H1 (cell line): Measurements from ENCODE around the gene CACNB2. TPM values are rescaled to one million over a fixed set of nuclear protein-coding genes. Genes with fewer than 3 reads are reported as not detected.
"Not testable (repeated sequence)": the region's sequence is repeated elsewhere in the genome, so short reads cannot be mapped to it uniquely, and the experiment has no call there.

Experiments used
- CTCF ChIA-PET: fragments of 300-600 bp; sonication (Branson Sonifier 250); formaldehyde crosslinking; loops from one replicate; lab custom pipeline; 2021; ENCODE audit not compliant: partially characterized antibody; lab: Charles Lee
- POLR2A ChIA-PET: fragments of 300-600 bp; sonication (Branson Sonifier 250); formaldehyde crosslinking; loops from one replicate; lab custom pipeline; 2021; ENCODE audit warnings: inconsistent platforms; ENCODE audit not compliant: partially characterized antibody; lab: Charles Lee
- DNase-seq, 2 experiments: peaks; one replicate each; pipeline versions ENCODE4 v3.0.0 to v3.0.0-alpha.2; 2010 to 2022; ENCODE audit warnings: low spot score in 2 of 2, low read depth in 1 of 2, mixed read lengths in 1 of 2
- FAIRE-seq: peaks from 2 replicates; lab custom pipeline; 2011; peaks lifted over from hg19 to GRCh38; lab: Jason Lieb, UNC
- H2AFZ ChIP-seq: 2 replicates; pipeline ENCODE4 v1.8.1; 2012; ENCODE audit warnings: low read length, inconsistent platforms
- H2AK5ac ChIP-seq: 2 replicates; pipeline ENCODE4 v1.6.1; 2013; ENCODE audit warnings: low read depth, low read length
- H2BK120ac ChIP-seq: replicated peaks from 2 replicates; pipeline ENCODE3; 2013; ENCODE audit warnings: low read depth, low read length, inconsistent platforms
- H2BK12ac ChIP-seq: 2 replicates; pipeline ENCODE4 v1.6.1; 2013; ENCODE audit warnings: low read depth, low read length
- H2BK15ac ChIP-seq: 2 replicates; pipeline ENCODE4 v1.6.1; 2013; ENCODE audit warnings: low read length
- H2BK20ac ChIP-seq: 2 replicates; pipeline ENCODE4 v1.6.1; 2013; ENCODE audit warnings: low read length
- H2BK5ac ChIP-seq: 2 replicates; pipeline ENCODE4 v1.6.1; 2013; ENCODE audit warnings: low read depth, low read length
- H3K14ac ChIP-seq: 2 replicates; pipeline ENCODE4 v1.6.1; 2013; ENCODE audit warnings: inconsistent platforms; ENCODE audit not compliant: insufficient read length
- H3K18ac ChIP-seq: 2 replicates; pipeline ENCODE4 v1.6.1; 2013; ENCODE audit warnings: low read length; ENCODE audit errors: extremely low read depth
- H3K23ac ChIP-seq: 2 replicates; pipeline ENCODE4 v1.6.1; 2013; ENCODE audit warnings: inconsistent platforms; ENCODE audit not compliant: insufficient read length
- H3K23me2 ChIP-seq: 2 replicates; pipeline ENCODE4 v1.6.1; 2013; ENCODE audit warnings: low read depth, low read length
- H3K27ac ChIP-seq: 2 replicates; pipeline ENCODE4 v1.6.1; 2011; ENCODE audit warnings: low read depth, low read length, inconsistent platforms
- H3K27me3 ChIP-seq, 4 experiments: replicated peaks in 1 of 4; 1 replicate in 1 of 4; 2 replicates in 3 of 4; pipeline versions ENCODE4 v1.6.1 to v1.8.1; 2011 to 2013; ENCODE audit warnings: low read length in 3 of 4, mild to moderate bottlenecking in 3 of 4, inconsistent platforms in 2 of 4, mixed read lengths in 2 of 4, moderate library complexity in 1 of 4; ENCODE audit not compliant: control insufficient read depth in 3 of 4, insufficient read depth in 3 of 4; ENCODE audit errors: extremely low read depth in 1 of 4
- H3K36me3 ChIP-seq, 4 experiments: 2 replicates each; pipeline versions ENCODE4 v1.6.1 to v1.8.1; 2011 to 2013; ENCODE audit warnings: mild to moderate bottlenecking in 4 of 4, low read length in 3 of 4, moderate library complexity in 2 of 4, control low read depth in 1 of 4, inconsistent platforms in 1 of 4; ENCODE audit not compliant: insufficient read depth in 4 of 4, control insufficient read depth in 2 of 4
- H3K4ac ChIP-seq: replicated peaks from 2 replicates; pipeline ENCODE3; 2013; ENCODE audit warnings: low read length, low read depth, mixed read lengths, inconsistent platforms; ENCODE audit not compliant: insufficient read length
- H3K4me1 ChIP-seq, 4 experiments: replicated peaks in 1 of 4; 1 replicate in 1 of 4; 2 replicates in 3 of 4; pipeline versions ENCODE4 v1.6.1 to v1.8.1; 2011 to 2013; ENCODE audit warnings: low read length in 3 of 4, inconsistent platforms in 2 of 4, mixed read lengths in 1 of 4; ENCODE audit not compliant: insufficient read depth in 4 of 4, control insufficient read depth in 3 of 4
- H3K4me2 ChIP-seq, 2 experiments: 2 replicates each; pipeline versions ENCODE4 v1.6.1 to v1.8.1; 2011 to 2013; ENCODE audit warnings: low read depth in 2 of 2, low read length in 2 of 2, control low read depth in 1 of 2, inconsistent platforms in 1 of 2, mild to moderate bottlenecking in 1 of 2; ENCODE audit not compliant: insufficient read depth in 1 of 2
- H3K4me3 ChIP-seq, 4 experiments: fragments of 200-600, 300-600 bp in 1 of 4; sonication (generic), shearing (Covaris generic), sonication (Bioruptor Twin) in 1 of 4; 2 replicates each; pipeline versions ENCODE4 v1.5.1 to v1.8.1; 2011 to 2016; ENCODE audit warnings: low read length in 4 of 4, low read depth in 3 of 4, control low read depth in 2 of 4, inconsistent platforms in 2 of 4, mild to moderate bottlenecking in 2 of 4, mixed read lengths in 1 of 4, moderate library complexity in 1 of 4; ENCODE audit not compliant: insufficient read depth in 2 of 4; ENCODE audit errors: extremely low read depth in 1 of 4
- H3K56ac ChIP-seq: replicated peaks from 2 replicates; pipeline ENCODE3; 2013; ENCODE audit warnings: low read depth, mild to moderate bottlenecking, mixed read lengths, low read length, inconsistent platforms; ENCODE audit not compliant: insufficient read length
- H3K79me1 ChIP-seq: 2 replicates; pipeline ENCODE4 v1.6.1; 2013; ENCODE audit warnings: low read depth, low read length, control low read depth
- H3K79me2 ChIP-seq, 2 experiments: 2 replicates each; pipeline versions ENCODE4 v1.6.1 to v1.8.1; 2012 to 2013; ENCODE audit warnings: low read length in 2 of 2, mild to moderate bottlenecking in 2 of 2, inconsistent platforms in 1 of 2; ENCODE audit not compliant: insufficient read depth in 2 of 2, control insufficient read depth in 1 of 2
- H3K9ac ChIP-seq, 4 experiments: replicated peaks in 1 of 4; 1 replicate in 1 of 4; 2 replicates in 3 of 4; pipeline versions ENCODE4 v1.6.1 to v1.8.1; 2011 to 2013; ENCODE audit warnings: low read depth in 3 of 4, low read length in 3 of 4, control low read depth in 2 of 4, mild to moderate bottlenecking in 2 of 4, moderate library complexity in 2 of 4, inconsistent platforms in 1 of 4; ENCODE audit errors: extremely low read depth in 1 of 4
- H3K9me3 ChIP-seq, 2 experiments: 2 replicates each; pipeline versions ENCODE4 v1.6.1 to v1.8.1; 2012 to 2013; ENCODE audit warnings: mild to moderate bottlenecking in 2 of 2, moderate library complexity in 2 of 2, control low read depth in 1 of 2, inconsistent platforms in 1 of 2, low read depth in 1 of 2, low read length in 1 of 2, mixed read lengths in 1 of 2; ENCODE audit not compliant: insufficient read depth in 2 of 2
- H4K20me1 ChIP-seq, 2 experiments: replicated peaks in 1 of 2; 2 replicates each; pipeline versions ENCODE3 to v1.8.1; 2011 to 2013; ENCODE audit warnings: inconsistent platforms in 2 of 2, low read length in 2 of 2, mild to moderate bottlenecking in 1 of 2; ENCODE audit not compliant: insufficient read depth in 2 of 2, control insufficient read depth in 1 of 2
- H4K5ac ChIP-seq: 2 replicates; pipeline ENCODE4 v1.6.1; 2013; ENCODE audit warnings: low read length, low read depth, mixed read lengths, inconsistent platforms; ENCODE audit not compliant: insufficient read length
- H4K8ac ChIP-seq: 2 replicates; pipeline ENCODE4 v1.8.0; 2013; ENCODE audit warnings: mild to moderate bottlenecking, moderate library complexity, low read length, inconsistent platforms; ENCODE audit not compliant: insufficient read depth; ENCODE audit errors: extremely low read depth
- H4K91ac ChIP-seq: replicated peaks from 2 replicates; pipeline ENCODE3; 2013; ENCODE audit warnings: low read length, mixed read lengths, inconsistent platforms; ENCODE audit not compliant: insufficient read length
- WGBS, 2 experiments: shearing (Covaris generic) in 1 of 2; methylation state at CpG; one replicate each; pipeline versions ENCODE4 v1.1.6 to v1.1.7; 2013 to 2015; ENCODE audit warnings: low lambda C conversion rate in 2 of 2, mixed read lengths in 2 of 2, inconsistent platforms in 1 of 2, low coverage in 1 of 2, missing lambda C conversion rate in 1 of 2; ENCODE audit not compliant: insufficient replicate concordance in 2 of 2, insufficient coverage in 1 of 2, insufficient read length in 1 of 2; ENCODE audit errors: extremely low coverage in 1 of 2, missing lambda C conversion rate in 1 of 2; 5-methylcytosine and 5-hydroxymethylcytosine counted together
- polyA plus RNA-seq, 7 experiments: library from polyadenylated mRNA; depleted of rRNA in 3 of 7; stranded (reverse) in 5 of 7; unstranded in 2 of 7; fragments of >200 nt in 5 of 7; fragments of 200-250 nt in 2 of 7; gene quantifications; 1 replicate in 5 of 7; 2 replicates in 1 of 7; 4 replicates in 1 of 7; pipeline versions ENCODE4 v1.2.1 to v1.2.3, GENCODE V29; 2011 to 2013; ENCODE audit warnings: missing spikeins in 2 of 7, mixed read lengths in 2 of 7
- total RNA-seq: library from RNA; stranded (reverse); fragmentation: NEBNext Ultra II Directional; extraction: Animal tissue kit (Norgen Biotek cat#: 25700); gene quantifications from 2 replicates; pipeline ENCODE4 v1.2.1, GENCODE V29; 2021

CACNB2 gene
- total and polyA plus RNA-seq, 2 of the 8 experiments (the other 6 are each of a cell fraction or from before 2014, with no cell fraction given) = 2.4 to 3.2 TPM

DNA sequence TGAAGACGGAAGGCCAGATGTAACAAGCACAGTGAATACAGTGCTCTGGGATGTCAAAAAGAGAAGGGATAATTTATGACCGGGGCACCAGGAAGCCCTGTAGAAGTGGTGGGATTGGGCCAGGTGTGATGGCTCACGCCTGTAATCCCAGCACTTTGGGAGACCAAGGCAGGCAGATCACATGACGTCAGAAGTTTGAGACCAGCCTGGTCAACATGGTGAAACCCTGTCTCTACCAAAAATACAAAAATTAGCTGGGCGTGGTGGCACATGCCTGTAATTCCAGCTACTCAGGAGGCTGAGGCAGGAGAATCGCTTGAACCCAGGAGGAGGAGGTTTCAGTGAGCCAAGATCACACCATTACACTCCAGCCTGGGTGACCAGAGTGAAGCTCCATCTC, 305.4 kb downstream of the CACNB2 start:
- H3K4me3 ChIP-seq, H3K18ac ChIP-seq, POLR2A ChIA-PET: not testable (repeated sequence)

More for the DNA sequence above, 305.4 kb downstream of the CACNB2 start:
- H2AFZ ChIP-seq, H3K23me2 ChIP-seq, H3K4me2 ChIP-seq, H2BK12ac ChIP-seq, H2BK5ac ChIP-seq, H3K27ac ChIP-seq, H2BK15ac ChIP-seq, H3K27me3 ChIP-seq, H3K36me3 ChIP-seq, H4K5ac ChIP-seq, H2AK5ac ChIP-seq, H4K8ac ChIP-seq, H3K79me2 ChIP-seq, H2BK120ac ChIP-seq, H3K4me1 ChIP-seq, H4K20me1 ChIP-seq, DNase-seq, H3K56ac ChIP-seq, H3K9ac ChIP-seq, H3K9me3 ChIP-seq, H3K4ac ChIP-seq, H3K14ac ChIP-seq, H3K23ac ChIP-seq, H2BK20ac ChIP-seq, FAIRE-seq, H3K79me1 ChIP-seq, H4K91ac ChIP-seq: not testable (repeated sequence)
- WGBS, 2 experiments = 79% methylated on average over 6 of the region's 6 CpGs; no CpG with 5 or more reads in 1 of the 2 experiments
- CTCF ChIA-PET = interaction anchor here (0.6 kb wide), 1 partner anchor 139 kb away, joined by 3 read pairs; no protein-coding TSS in a partner anchor
